Measurements from ENCODE around the gene CD59.
A peak's percentile ranks its signal among the peaks of the same experiment; 100 is the strongest.

The CD59 gene, protein sequence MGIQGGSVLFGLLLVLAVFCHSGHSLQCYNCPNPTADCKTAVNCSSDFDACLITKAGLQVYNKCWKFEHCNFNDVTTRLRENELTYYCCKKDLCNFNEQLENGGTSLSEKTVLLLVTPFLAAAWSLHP

DNA sequence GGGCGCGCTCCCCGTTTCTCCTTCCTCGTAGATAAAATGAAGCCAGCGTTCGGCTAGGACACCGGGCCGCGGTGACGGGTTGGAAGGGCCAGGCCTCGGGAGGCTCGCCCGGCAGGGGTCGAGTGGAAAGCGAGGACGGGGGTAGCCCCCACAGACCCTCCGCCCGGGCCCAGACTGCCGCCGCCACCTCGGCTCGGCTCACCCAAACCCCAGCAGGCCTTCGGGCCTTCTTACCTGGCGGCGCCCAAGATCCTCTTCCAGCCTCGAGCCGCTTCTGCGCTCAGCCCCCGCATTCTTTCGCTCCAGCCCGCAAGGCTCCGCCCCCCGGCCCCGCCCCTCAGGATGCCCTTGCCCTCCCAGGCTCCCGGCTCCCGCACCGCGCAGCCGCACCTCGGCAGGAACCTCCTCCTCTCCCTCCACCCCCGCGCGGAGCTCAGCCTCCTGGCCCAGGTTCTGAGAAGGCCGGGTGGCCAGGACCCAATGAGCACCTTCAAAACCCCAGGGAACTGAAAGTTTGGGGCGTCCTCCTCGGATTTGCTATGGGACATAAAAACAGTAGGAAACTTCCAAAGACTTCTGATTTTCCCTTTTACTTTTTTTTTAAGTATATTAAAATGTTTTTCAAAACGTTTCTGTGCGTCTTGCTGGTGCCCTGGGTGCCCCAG, at the start of gene CD59:
Gene CD59 (minus strand): TSS at position 276 of the 665 bp plus-strand sequence. CDS start 13,978 bp downstream, outside the sequence.
- ATAC-seq (ENCODE audit: low read depth) (peak; percentile 70), DNase-seq (ENCODE audit: low spot score in 2 of 2) (peak; percentile 55 to 68)
- peak within 1 kb of the TSS; percentile 85 for H3K27ac Mint-ChIP-seq
- peaks cover 29% of the 10 kb centered on the region for H3K4me1 Mint-ChIP-seq
- H3K9me3 Mint-ChIP-seq: no peaks in the 10 kb centered on the region
- no peaks in the 10 kb centered on the region for H3K27me3 Mint-ChIP-seq
- H3K4me3 Mint-ChIP-seq: peak within 1 kb of the TSS; percentile 90
- no peaks in the 10 kb centered on the region for H3K36me3 Mint-ChIP-seq

DNA sequence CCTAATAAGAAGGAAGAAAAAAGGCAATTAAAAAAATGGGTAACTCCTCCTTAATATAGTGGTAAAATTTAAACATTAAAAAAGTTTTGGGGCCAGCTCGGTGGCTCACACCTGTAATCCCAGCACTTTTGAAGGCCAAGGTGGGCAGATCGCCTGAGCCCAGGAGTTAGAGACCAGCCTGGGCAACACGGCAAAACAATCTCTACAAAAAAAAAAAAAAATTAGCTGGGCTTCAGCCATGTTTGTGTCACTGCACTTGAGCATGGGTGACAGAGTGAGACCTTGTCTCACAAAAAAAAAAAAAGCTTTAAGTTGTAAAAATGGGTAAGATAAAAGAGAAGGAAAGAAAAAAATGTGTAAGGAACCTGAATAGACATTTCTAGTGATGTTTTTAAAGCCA, 49.4 kb upstream of the CD59 start:
- DNase-seq (ENCODE audit: low spot score in 2 of 2) (no peak), ATAC-seq (ENCODE audit: low read depth) (no peak)
- Mint-ChIP-seq H3K36me3 (no peaks in the 10 kb centered on the region), H3K9me3 (no peaks in the 10 kb centered on the region), H3K4me3 (no peak overlapping the region), H3K27me3 (peaks cover 16% of the 10 kb centered on the region), H3K27ac (no peak overlapping the region), H3K4me1 (no peaks in the 10 kb centered on the region)

DNA sequence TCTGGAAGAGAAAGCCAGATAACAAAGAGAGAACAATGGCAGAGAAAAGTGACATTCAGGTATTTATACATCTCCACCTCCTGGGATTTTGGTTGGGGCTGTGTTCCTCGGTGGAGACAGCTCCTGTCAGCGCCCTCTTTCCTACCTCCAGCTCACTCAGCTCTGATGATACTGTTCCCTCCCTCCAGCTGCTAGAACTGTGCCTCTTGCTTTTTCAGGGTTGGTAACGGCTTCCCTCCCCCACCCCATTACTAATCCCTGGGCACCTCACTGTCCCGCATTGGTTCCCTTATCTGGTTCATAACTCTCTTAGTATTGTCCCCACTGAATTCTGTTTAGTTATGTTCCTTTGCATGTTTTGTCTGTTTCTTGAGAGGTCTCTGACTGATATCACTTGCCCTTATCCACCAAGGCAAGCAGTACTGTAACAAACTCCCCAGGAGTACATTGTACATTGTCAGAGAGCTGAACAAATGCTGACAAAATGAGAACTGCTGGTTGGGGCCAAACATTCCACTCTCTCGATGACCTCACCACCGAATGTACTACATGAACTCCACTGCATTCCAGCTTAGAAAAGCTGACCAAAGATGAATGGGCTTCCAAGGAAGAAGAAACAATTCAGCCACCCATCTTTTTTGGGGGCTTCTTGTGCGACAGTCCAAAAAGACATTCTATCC, 43.8 kb upstream of the CD59 start:
- Mint-ChIP-seq H3K4me3 (no peak overlapping the region), H3K27me3 (peaks cover 17% of the 10 kb centered on the region), H3K9me3 (no peaks in the 10 kb centered on the region), H3K4me1 (peaks cover 4% of the 10 kb centered on the region), H3K27ac (no peak overlapping the region), H3K36me3 (no peaks in the 10 kb centered on the region)
- no peak for DNase-seq (ENCODE audit: low spot score in 2 of 2)
- no peak for ATAC-seq (ENCODE audit: low read depth)

DNA sequence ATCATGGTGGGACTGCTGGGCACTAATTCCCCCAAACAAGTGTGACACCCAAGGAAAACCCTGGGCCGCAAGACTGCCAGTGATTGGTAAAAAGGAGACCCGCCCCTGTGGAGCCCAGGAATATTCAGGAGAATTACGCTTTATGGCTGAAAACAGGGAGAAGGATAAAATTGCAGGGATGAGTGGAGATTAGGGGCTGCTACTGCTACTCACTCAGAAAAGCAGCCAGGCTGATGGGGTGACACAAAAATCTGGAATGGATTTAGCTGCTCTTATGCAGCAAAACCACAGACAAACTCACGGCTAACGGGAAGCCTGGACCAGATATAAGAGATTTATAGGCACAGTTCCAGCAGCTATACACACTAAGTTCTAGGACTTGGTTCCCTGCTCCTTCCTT, 42.5 kb upstream of the CD59 start:
- Mint-ChIP-seq H3K27me3 (peaks cover 15% of the 10 kb centered on the region), H3K9me3 (no peaks in the 10 kb centered on the region), H3K36me3 (peaks cover 2% of the 10 kb centered on the region), H3K4me1 (peaks cover 8% of the 10 kb centered on the region), H3K27ac (no peak overlapping the region), H3K4me3 (no peak overlapping the region)
- ATAC-seq (ENCODE audit: low read depth) (no peak), DNase-seq (ENCODE audit: low spot score in 2 of 2) (no peak)

DNA sequence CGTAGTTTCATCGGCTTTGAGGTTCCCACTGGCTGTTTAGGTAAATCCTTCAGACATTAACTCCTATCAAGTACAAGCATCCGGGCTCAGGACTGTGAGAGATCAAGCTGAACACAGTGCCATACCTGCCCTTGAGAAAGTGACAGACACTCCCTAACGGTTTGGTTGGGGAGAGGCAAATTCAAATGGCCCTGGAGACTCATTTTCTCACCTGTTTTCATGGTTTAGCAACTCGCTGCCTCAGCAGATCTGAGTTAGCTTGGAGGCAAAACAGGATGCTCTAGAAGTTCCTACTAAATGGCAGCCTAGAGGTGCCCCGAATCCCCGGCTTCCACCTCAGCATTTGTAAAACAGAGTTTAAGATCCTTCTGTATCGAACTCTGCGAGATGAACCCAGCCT, 41.7 kb upstream of the CD59 start:
- Mint-ChIP-seq H3K4me1 (peaks cover 14% of the 10 kb centered on the region), H3K36me3 (peaks cover 2% of the 10 kb centered on the region), H3K27ac (no peak overlapping the region), H3K4me3 (no peak overlapping the region), H3K27me3 (peaks cover 15% of the 10 kb centered on the region), H3K9me3 (no peaks in the 10 kb centered on the region)
- DNase-seq (ENCODE audit: low spot score in 2 of 2): no peak
- no peak for ATAC-seq (ENCODE audit: low read depth)

DNA sequence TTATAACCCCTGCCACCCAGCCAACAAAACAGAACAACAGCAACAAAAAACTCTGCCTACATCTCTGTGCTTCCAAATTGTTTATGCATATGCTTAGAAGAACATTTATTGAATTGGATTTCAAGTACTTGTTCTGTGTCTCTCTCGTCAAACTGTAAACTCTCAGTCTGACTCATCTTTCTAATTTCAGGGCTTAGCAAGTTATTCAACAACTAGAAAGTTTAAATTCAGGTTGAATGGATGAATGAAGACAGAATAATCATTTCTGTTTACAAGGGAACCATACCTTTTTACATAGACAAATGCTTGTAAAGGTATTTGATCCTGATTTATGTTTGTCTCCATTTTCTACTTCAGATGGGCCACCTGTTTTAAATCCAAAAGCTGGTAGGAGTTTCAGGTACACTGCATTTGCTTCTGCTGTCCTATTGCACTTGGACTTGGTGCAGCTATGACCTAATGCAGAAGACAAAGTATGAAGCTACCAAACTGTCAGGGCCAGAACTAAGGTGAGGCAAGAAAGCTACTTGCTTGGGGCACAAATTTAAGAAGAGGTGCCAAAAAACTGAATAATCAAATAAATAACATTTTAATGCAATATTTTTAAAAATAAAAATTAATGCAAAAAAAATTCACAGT, 39.7 kb upstream of the CD59 start:
- Mint-ChIP-seq H3K27me3 (peaks cover 11% of the 10 kb centered on the region), H3K27ac (peak overlapping the region; percentile 95), H3K4me3 (peak overlapping the region; percentile 97), H3K9me3 (no peaks in the 10 kb centered on the region), H3K4me1 (peaks cover 27% of the 10 kb centered on the region), H3K36me3 (peaks cover 4% of the 10 kb centered on the region)
- no peak for ATAC-seq (ENCODE audit: low read depth)
- no peak for DNase-seq (ENCODE audit: low spot score in 2 of 2)

DNA sequence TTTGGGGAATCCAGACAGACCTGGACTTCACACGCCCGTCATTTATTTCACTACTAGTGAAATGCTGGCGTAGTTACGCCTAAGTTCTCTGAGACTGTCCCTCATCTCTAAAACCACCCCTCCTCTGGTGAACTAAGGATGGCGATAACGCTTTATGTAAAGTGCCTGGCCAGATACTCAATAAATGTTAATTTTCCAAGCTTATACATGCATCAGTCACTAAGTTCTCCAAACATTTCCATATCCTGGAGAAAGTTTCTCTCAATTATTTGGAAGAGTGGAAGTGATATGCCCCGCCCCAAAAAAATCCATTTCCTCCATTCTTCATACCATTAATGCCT, 39.2 kb upstream of the CD59 start:
- DNase-seq (ENCODE audit: low spot score in 2 of 2) (no peak), ATAC-seq (ENCODE audit: low read depth) (no peak)
- H3K27me3 Mint-ChIP-seq: peaks cover 11% of the 10 kb centered on the region
- H3K9me3 Mint-ChIP-seq: no peaks in the 10 kb centered on the region
- peak overlapping the region; percentile 95 for H3K27ac Mint-ChIP-seq
- peak overlapping the region; percentile 97 for H3K4me3 Mint-ChIP-seq
- H3K4me1 Mint-ChIP-seq: peaks cover 27% of the 10 kb centered on the region
- H3K36me3 Mint-ChIP-seq: peaks cover 5% of the 10 kb centered on the region

DNA sequence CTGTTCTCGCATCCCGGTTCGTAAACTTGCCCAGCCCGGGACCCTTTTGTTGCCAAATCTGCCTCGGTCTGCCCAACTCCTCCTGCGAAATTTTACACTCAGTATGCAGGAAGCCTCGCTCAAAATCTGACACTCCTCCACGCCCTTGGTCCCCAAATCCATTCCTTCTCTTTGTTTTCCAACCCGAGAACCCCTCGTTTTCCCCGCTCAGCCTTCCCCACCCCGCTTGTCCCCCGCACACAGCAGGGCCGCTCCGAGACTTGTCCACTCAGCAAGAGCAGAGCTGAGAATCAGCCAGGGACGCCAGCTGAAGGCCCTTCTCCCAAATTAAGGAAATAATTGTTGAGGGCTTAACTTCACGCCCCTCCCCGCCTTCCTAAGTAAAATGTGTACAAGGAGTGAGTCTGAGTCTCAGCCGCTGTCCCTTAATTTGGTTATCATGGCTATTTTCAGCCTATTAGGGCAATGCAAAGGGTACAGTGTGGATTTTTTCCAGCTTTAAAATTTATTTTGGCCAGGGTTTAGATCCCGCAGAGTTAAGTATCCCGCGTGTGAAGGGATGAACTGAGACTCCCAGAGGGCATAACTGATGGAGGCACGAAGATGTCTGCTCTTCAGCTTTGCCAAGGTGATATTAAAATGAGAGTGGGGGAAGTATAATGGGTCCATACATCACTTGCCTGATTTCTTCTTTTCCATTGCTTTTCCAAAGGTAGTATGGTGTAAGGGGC, 38.7 kb upstream of the CD59 start:
- peaks cover 7% of the 10 kb centered on the region for H3K27me3 Mint-ChIP-seq
- no peak for ATAC-seq (ENCODE audit: low read depth)

DNA sequence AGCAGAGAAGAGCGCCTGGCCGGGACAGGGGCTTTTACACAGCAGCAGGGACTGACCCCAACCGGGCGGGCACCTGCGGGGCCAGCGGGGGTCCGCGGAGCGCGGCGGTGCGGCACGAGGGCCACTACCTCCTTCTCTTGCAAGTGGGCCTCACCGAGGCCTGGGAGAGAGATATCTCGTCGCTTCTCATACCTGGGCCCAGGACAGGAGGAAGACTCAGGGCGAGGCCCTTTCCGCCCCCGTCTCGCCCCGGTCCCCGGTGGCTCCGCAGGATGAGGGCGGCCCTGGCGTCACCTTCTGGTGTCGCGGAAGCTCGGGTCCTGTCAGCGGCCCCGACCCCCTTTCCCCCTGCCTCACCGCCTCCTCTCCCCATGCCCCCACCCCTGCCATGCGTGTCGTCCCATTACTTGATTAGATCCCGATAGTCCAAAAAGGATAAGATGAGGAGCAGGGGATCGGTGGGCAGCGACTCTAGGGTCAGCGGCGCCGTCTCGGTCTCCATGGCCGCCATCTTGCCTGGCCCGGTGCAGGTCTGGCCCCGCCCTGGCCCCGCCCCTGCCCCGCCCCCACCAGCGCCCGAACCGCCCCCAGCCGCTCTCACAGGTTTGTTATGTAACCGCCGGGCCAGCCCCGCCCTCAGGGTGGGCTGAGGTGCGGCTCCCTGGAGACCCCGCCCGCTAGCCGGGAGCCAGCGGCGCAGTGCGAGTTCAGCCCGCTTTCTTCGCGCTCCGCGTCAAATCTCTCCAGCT, 37.9 kb upstream of the CD59 start, which contains the start of gene FBXO3:
Gene FBXO3 (minus strand): TSS at position 534 of the 749 bp plus-strand sequence. CDS start 23 bp downstream, at position 511.
- Mint-ChIP-seq H3K27ac (peak within 1 kb of the TSS; percentile 95), H3K36me3 (peaks cover 14% of the 10 kb centered on the region), H3K4me3 (peak within 1 kb of the TSS; percentile 97), H3K9me3 (no peaks in the 10 kb centered on the region), H3K4me1 (peaks cover 33% of the 10 kb centered on the region), H3K27me3 (peaks cover 3% of the 10 kb centered on the region)
- peak; percentile 88 for ATAC-seq (ENCODE audit: low read depth)
- peak; percentile 69 to 77 for DNase-seq (ENCODE audit: low spot score in 2 of 2)

More for the DNA sequence above, 38.7 kb upstream of the CD59 start:
- peak overlapping the region; percentile 95 for H3K27ac Mint-ChIP-seq
- peaks cover 31% of the 10 kb centered on the region for H3K4me1 Mint-ChIP-seq
- DNase-seq (ENCODE audit: low spot score in 2 of 2): no peak
- H3K36me3 Mint-ChIP-seq: peaks cover 10% of the 10 kb centered on the region
- no peaks in the 10 kb centered on the region for H3K9me3 Mint-ChIP-seq
- peak overlapping the region; percentile 97 for H3K4me3 Mint-ChIP-seq

DNA sequence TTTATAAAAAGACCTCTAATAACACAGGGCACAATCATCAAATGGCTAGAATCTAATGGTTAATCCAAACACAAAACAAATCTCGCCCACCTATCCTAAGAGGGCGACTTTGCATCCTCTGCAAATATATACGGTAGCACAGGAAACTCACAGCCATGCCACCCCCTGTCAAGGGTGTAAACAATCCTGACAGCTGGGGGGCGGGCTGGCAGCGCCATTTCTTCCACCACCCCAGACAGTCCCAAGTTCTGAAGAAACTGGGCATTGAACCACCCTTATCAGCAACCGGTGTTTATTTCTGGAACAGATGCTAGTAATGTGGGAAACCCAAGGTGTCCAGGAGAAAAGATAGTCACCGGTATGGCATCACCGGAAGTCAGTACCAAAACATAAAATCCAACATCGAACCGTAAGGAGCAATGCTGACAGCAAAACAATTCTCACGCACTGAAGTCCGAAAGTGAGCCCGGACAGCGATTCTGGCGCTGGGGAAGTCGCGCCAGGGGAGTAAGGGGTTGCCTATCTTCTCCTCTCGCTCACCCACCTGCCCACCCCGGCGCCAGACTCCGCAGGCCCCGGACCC, 37.3 kb upstream of the CD59 start:
- peak overlapping the region; percentile 95 for H3K27ac Mint-ChIP-seq
- peak; percentile 24 for ATAC-seq (ENCODE audit: low read depth)
- no peaks in the 10 kb centered on the region for H3K9me3 Mint-ChIP-seq
- peaks cover 33% of the 10 kb centered on the region for H3K4me1 Mint-ChIP-seq
- H3K27me3 Mint-ChIP-seq: peaks cover 3% of the 10 kb centered on the region
- DNase-seq (ENCODE audit: low spot score in 2 of 2): no peak
- H3K4me3 Mint-ChIP-seq: peak overlapping the region; percentile 97
- H3K36me3 Mint-ChIP-seq: peaks cover 17% of the 10 kb centered on the region

DNA sequence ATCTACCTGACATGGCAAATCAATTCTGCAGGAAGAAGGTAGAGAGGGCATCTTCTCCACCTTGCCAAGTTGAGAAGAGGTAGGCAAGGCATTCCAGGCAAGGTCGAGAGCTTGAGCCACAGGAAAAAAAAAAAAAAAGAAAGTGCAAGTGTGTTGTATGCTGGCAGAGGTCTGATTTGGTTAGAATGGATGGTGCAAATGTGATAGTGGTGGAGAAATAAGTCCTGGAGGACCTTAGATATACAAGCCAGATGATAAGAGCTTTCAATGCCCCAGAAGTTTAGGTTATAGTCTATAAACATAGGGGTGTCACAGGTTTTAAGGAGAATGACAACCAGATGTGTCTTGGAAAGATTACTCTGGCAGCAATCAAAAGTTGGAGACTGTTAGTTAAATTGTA, 36.6 kb upstream of the CD59 start:
- Mint-ChIP-seq H3K27ac (peak overlapping the region; percentile 17), H3K4me1 (peaks cover 33% of the 10 kb centered on the region), H3K9me3 (no peaks in the 10 kb centered on the region), H3K27me3 (peaks cover 3% of the 10 kb centered on the region), H3K36me3 (peaks cover 18% of the 10 kb centered on the region), H3K4me3 (peak overlapping the region; percentile 83)
- ATAC-seq (ENCODE audit: low read depth) (no peak), DNase-seq (ENCODE audit: low spot score in 2 of 2) (no peak)

DNA sequence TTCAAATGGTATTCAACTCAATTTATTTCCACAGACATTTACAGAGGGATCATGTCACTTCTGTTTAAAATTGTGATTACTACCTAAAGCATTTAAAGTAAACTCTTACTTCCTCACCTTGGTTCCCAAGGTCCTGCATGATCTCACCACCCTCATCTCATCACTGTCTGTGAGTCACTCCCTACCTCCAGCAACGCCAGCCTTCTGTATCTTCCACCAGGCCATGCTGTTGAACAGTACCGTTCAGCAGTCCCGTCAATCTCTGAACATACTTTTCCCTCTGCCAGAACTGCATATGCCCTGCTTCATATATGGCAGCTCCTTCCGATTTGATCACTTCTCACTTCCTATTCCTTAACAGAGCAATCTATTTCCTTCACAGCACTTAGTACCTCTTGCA, 36.1 kb upstream of the CD59 start:
- DNase-seq (ENCODE audit: low spot score in 2 of 2) (no peak), ATAC-seq (ENCODE audit: low read depth) (no peak)
- peaks cover 21% of the 10 kb centered on the region for H3K36me3 Mint-ChIP-seq
- peak overlapping the region; percentile 17 for H3K27ac Mint-ChIP-seq
- H3K4me3 Mint-ChIP-seq: peak overlapping the region; percentile 83
- H3K27me3 Mint-ChIP-seq: peaks cover 3% of the 10 kb centered on the region
- H3K9me3 Mint-ChIP-seq: no peaks in the 10 kb centered on the region
- H3K4me1 Mint-ChIP-seq: peaks cover 36% of the 10 kb centered on the region

DNA sequence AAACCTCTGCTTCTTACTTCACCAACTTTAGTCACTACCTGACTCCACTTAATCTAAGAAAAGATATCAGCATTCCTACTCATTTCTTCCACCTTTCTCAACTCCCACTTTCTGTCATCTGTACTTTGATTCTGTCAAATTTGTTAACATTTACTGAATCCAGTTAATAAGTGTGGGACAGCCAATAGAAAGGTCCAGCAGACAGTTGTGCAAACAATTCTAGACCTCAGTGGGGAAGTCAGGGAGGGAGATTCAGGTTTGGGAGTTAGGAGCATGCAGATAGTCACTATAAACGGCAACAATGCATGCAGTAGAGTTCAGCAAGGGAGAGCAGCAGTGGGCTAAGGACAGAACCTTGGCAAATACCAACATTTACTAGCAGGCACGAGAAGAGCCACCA, 34.0 kb upstream of the CD59 start:
- no peak overlapping the region for H3K27ac Mint-ChIP-seq
- no peak for DNase-seq (ENCODE audit: low spot score in 2 of 2)
- no peak overlapping the region for H3K4me3 Mint-ChIP-seq
- no peaks in the 10 kb centered on the region for H3K9me3 Mint-ChIP-seq
- peaks cover 32% of the 10 kb centered on the region for H3K36me3 Mint-ChIP-seq
- H3K27me3 Mint-ChIP-seq: no peaks in the 10 kb centered on the region
- H3K4me1 Mint-ChIP-seq: peaks cover 32% of the 10 kb centered on the region
- no peak for ATAC-seq (ENCODE audit: low read depth)
